Measurements from ENCODE around the gene CCT5. TPM values are rescaled to one million over a fixed set of nuclear protein-coding genes. Genes with fewer than 3 reads are reported as not detected.
"Not testable (repeated sequence)": the region's sequence is repeated elsewhere in the genome, so short reads cannot be mapped to it uniquely, and the experiment has no call there.

CCT5 gene
- total RNA-seq, 6 experiments from 2014 or later, result 274 to 362 (median 330) TPM

- no peak overlapping the region for H3K27ac Mint-ChIP-seq
- no peak for DNase-seq
- H3K36me3 Mint-ChIP-seq (ENCODE audit: low read depth), result peaks cover 21% of the 10 kb centered on the region
- H3K4me3 Mint-ChIP-seq, result no peak overlapping the region
- peaks cover 42% of the 10 kb centered on the region for H3K4me1 Mint-ChIP-seq (ENCODE audit: low read depth)
- no peak for TF ChIP-seq CTCF (IDR thresholded peaks at IDR 0.05)
- no peaks in the 10 kb centered on the region; the same call in 1 of the 2 replicates for H3K27me3 Mint-ChIP-seq (ENCODE audit: insufficient read depth)
- H3K9me3 Mint-ChIP-seq, result no peaks in the 10 kb centered on the region
Observed at GRCh38 chr5:10244342-10244944, 5.6 kb upstream of the CCT5 start.

- H3K9me3 Mint-ChIP-seq, result no peaks in the 10 kb centered on the region
- no peak overlapping the region for H3K27ac Mint-ChIP-seq
- TF ChIP-seq CTCF (IDR thresholded peaks at IDR 0.05), result no peak
- H3K4me3 Mint-ChIP-seq, result no peak overlapping the region
- no peaks in the 10 kb centered on the region; the same call in none of the 2 replicates for H3K27me3 Mint-ChIP-seq (ENCODE audit: insufficient read depth)
- no peak for DNase-seq
- H3K4me1 Mint-ChIP-seq (ENCODE audit: low read depth), result peaks cover 48% of the 10 kb centered on the region
- H3K36me3 Mint-ChIP-seq (ENCODE audit: low read depth), result peaks cover 32% of the 10 kb centered on the region
Observed at GRCh38 chr5:10246761-10247160, 3.3 kb upstream of the CCT5 start.

- peaks cover 48% of the 10 kb centered on the region for H3K4me1 Mint-ChIP-seq (ENCODE audit: low read depth)
- not testable (repeated sequence) for H3K4me3 Mint-ChIP-seq; DNase-seq; H3K27me3 Mint-ChIP-seq (ENCODE audit: insufficient read depth); H3K27ac Mint-ChIP-seq; H3K9me3 Mint-ChIP-seq
- H3K36me3 Mint-ChIP-seq (ENCODE audit: low read depth), result peaks cover 32% of the 10 kb centered on the region
Observed at GRCh38 chr5:10247217-10247616, 2.9 kb upstream of the CCT5 start.

- peaks cover 44% of the 10 kb centered on the region for H3K4me1 Mint-ChIP-seq (ENCODE audit: low read depth)
- H3K9me3 Mint-ChIP-seq, result no peaks in the 10 kb centered on the region
- peak overlapping the region; percentile 95 for H3K4me3 Mint-ChIP-seq
- no peak for TF ChIP-seq CTCF (IDR thresholded peaks at IDR 0.05)
- no peaks in the 10 kb centered on the region; the same call in none of the 2 replicates for H3K27me3 Mint-ChIP-seq (ENCODE audit: insufficient read depth)
- H3K27ac Mint-ChIP-seq, result peak overlapping the region; percentile 100
- H3K36me3 Mint-ChIP-seq (ENCODE audit: low read depth), result peaks cover 27% of the 10 kb centered on the region
- no peak for DNase-seq
Observed at GRCh38 chr5:10248378-10249260, 1.5 kb upstream of the CCT5 start.

GRCh38 chr5:10250806-10251276 is 761 bp downstream of the CCT5 start:
- peak overlapping the region; percentile 100 for H3K27ac Mint-ChIP-seq
- peak overlapping the region; percentile 95 for H3K4me3 Mint-ChIP-seq
- peaks cover 53% of the 10 kb centered on the region for H3K4me1 Mint-ChIP-seq (ENCODE audit: low read depth)
- DNase-seq, result peak; percentile 36
- no peaks in the 10 kb centered on the region for H3K9me3 Mint-ChIP-seq
- H3K27me3 Mint-ChIP-seq (ENCODE audit: insufficient read depth), result no peaks in the 10 kb centered on the region; the same call in none of the 2 replicates
- TF ChIP-seq CTCF (IDR thresholded peaks at IDR 0.05), result no peak
- H3K36me3 Mint-ChIP-seq (ENCODE audit: low read depth), result peaks cover 35% of the 10 kb centered on the region

- DNase-seq, result no peak
- H3K4me3 Mint-ChIP-seq, result peak overlapping the region; percentile 95
- H3K9me3 Mint-ChIP-seq, result no peaks in the 10 kb centered on the region
- no peaks in the 10 kb centered on the region; the same call in none of the 2 replicates for H3K27me3 Mint-ChIP-seq (ENCODE audit: insufficient read depth)
- H3K36me3 Mint-ChIP-seq (ENCODE audit: low read depth), result peaks cover 35% of the 10 kb centered on the region
- peak overlapping the region; percentile 100; the same call in 1 of the 2 replicates for H3K27ac Mint-ChIP-seq
- TF ChIP-seq CTCF (IDR thresholded peaks at IDR 0.05), result no peak
- peaks cover 52% of the 10 kb centered on the region for H3K4me1 Mint-ChIP-seq (ENCODE audit: low read depth)
Observed at GRCh38 chr5:10251405-10251804, 1.3 kb downstream of the CCT5 start.

Data from HFFc6 (cell line).